ENCODE results near the gene TTYH3.
A peak's percentile ranks its signal among the peaks of the same experiment; 100 is the strongest.
"Not testable (repeated sequence)": the region's sequence is repeated elsewhere in the genome, so short reads cannot be mapped to it uniquely, and the experiment has no call there.

The TTYH3 gene

DNA sequence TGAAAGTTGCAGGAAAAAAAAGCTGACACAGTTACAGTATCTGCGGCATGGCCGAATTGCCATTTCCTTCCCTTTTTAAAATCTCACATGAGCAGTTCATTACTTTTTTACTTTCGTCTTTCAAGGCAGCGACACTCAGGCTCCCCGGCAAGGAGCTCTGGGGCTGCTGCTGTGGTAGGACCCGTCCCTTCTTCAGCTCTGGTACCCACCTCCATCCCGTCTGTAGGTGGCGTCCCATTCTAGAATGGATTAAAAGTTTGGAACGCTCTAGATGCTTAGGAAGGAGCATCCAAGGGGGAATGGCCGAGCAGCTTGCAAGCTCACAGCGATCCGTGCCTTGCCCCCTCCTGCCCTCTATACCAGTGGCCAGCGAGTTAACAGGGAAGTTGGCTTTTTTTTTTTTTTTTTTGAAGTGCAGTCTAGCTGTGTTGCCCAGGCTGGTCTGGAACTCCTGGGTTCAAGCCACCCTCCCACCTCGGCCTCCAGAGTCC lies 22.8 kb upstream of the TTYH3 start:
- H3K9me3 ChIP-seq (ENCODE audit: control insufficient read depth, insufficient read depth, low read length) = no peaks in the 10 kb centered on the region
- H3F3A ChIP-seq (ENCODE audit: control insufficient read depth, insufficient read depth) = peaks cover 6% of the 10 kb centered on the region
- peaks cover 33% of the 10 kb centered on the region for H3K4me1 ChIP-seq (ENCODE audit: control insufficient read depth, low read length)
- H3K27me3 ChIP-seq (ENCODE audit: control insufficient read depth, low read length) = peaks cover under 1% of the 10 kb centered on the region; the same call in 1 of the 2 replicates
- H3K4me2 ChIP-seq (ENCODE audit: low read length) = peak overlapping the region; percentile 1
- no peaks in the 10 kb centered on the region for H3K9me2 ChIP-seq (replicated peaks; ENCODE audit: control insufficient read depth, low read length)
- no peaks in the 10 kb centered on the region for H3K36me3 ChIP-seq (ENCODE audit: control insufficient read depth, low read length)
- no peaks in the 10 kb centered on the region for H3K79me2 ChIP-seq (ENCODE audit: control insufficient read depth, low read length)
- no peak for TF ChIP-seq EZH2phosphoT487 (IDR thresholded peaks at IDR 0.05; ENCODE audit: borderline replicate concordance, low read length)
- TF ChIP-seq, protein P1, sequence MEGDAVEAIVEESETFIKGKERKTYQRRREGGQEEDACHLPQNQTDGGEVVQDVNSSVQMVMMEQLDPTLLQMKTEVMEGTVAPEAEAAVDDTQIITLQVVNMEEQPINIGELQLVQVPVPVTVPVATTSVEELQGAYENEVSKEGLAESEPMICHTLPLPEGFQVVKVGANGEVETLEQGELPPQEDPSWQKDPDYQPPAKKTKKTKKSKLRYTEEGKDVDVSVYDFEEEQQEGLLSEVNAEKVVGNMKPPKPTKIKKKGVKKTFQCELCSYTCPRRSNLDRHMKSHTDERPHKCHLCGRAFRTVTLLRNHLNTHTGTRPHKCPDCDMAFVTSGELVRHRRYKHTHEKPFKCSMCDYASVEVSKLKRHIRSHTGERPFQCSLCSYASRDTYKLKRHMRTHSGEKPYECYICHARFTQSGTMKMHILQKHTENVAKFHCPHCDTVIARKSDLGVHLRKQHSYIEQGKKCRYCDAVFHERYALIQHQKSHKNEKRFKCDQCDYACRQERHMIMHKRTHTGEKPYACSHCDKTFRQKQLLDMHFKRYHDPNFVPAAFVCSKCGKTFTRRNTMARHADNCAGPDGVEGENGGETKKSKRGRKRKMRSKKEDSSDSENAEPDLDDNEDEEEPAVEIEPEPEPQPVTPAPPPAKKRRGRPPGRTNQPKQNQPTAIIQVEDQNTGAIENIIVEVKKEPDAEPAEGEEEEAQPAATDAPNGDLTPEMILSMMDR (IDR thresholded peaks at IDR 0.05; ENCODE audit: low read depth, low read length, poor library complexity, severe bottlenecking) = peak; percentile 93
- H4K20me1 ChIP-seq (ENCODE audit: control insufficient read depth, insufficient read depth, low read depth, low read length) = no peaks in the 10 kb centered on the region; the same call in 1 of the 2 replicates
- no peak overlapping the region for H3K4me3 ChIP-seq (ENCODE audit: low read length)
- no peak overlapping the region for H3K27ac ChIP-seq (ENCODE audit: low read depth, low read length)

DNA sequence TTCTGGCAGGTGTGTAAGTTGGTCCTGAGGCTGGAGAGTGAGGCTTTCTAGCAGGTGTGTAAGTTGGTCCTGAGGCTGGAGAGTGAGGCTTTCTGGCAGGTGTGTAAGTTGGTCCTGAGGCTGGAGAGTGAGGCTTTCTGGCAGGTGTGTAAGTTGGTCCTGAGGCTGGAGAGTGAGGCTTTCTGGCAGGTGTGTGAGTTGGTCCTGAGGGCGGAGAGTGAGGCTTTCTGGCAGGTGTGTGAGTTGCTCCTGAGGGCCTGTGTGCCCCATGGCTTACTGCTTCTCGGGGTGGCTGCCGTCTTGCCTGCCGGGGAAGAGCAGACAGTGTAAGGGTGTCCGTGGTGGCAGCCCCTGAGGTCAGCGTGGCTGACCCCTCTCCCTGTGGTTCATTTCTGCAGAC lies 22.1 kb upstream of the TTYH3 start:
- not testable (repeated sequence) for H4K20me1 ChIP-seq (ENCODE audit: control insufficient read depth, insufficient read depth, low read depth, low read length); H3F3A ChIP-seq (ENCODE audit: control insufficient read depth, insufficient read depth); H3K27ac ChIP-seq (ENCODE audit: low read depth, low read length); H3K9me3 ChIP-seq (ENCODE audit: control insufficient read depth, insufficient read depth, low read length); H3K4me2 ChIP-seq (ENCODE audit: low read length); H3K27me3 ChIP-seq (ENCODE audit: control insufficient read depth, low read length); H3K79me2 ChIP-seq (ENCODE audit: control insufficient read depth, low read length); H3K36me3 ChIP-seq (ENCODE audit: control insufficient read depth, low read length); H3K4me3 ChIP-seq (ENCODE audit: low read length); H3K9me2 ChIP-seq (replicated peaks; ENCODE audit: control insufficient read depth, low read length)
- peaks cover 40% of the 10 kb centered on the region for H3K4me1 ChIP-seq (ENCODE audit: control insufficient read depth, low read length)

DNA sequence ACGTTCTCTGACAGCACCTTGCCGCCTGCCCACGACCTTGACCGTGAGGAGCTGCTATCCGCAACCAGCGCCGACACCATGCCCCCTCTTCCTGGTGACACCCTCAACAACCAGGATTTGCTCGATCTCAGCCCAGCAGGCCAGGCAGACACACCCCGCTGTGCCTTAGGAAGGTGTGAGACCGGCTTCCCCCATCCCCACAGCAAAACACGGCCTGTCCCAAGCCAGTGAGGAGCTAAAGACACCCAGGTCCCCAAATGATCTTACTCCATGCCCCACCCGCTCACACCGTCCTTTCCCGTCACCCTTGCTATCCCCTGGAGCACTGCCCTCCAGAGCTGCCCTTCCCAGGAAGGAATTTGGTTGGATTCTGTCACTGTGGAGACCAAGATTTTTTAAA lies 21.3 kb upstream of the TTYH3 start:
- Histone ChIP-seq H3K4me2 (ENCODE audit: low read length) (no peak overlapping the region), H3K27me3 (ENCODE audit: control insufficient read depth, low read length) (peaks cover 4% of the 10 kb centered on the region; the same call in 1 of the 2 replicates), H3K4me3 (ENCODE audit: low read length) (no peak overlapping the region), H4K20me1 (ENCODE audit: control insufficient read depth, insufficient read depth, low read depth, low read length) (no peaks in the 10 kb centered on the region), H3K9me2 (replicated peaks; ENCODE audit: control insufficient read depth, low read length) (no peaks in the 10 kb centered on the region), H3K9me3 (ENCODE audit: control insufficient read depth, insufficient read depth, low read length) (no peaks in the 10 kb centered on the region), H3K27ac (ENCODE audit: low read depth, low read length) (no peak overlapping the region), H3K4me1 (ENCODE audit: control insufficient read depth, low read length) (peaks cover 45% of the 10 kb centered on the region), H3K36me3 (ENCODE audit: control insufficient read depth, low read length) (no peaks in the 10 kb centered on the region), H3F3A (ENCODE audit: control insufficient read depth, insufficient read depth) (peaks cover 9% of the 10 kb centered on the region), H3K79me2 (ENCODE audit: control insufficient read depth, low read length) (no peaks in the 10 kb centered on the region)
- TF ChIP-seq, protein P1 (IDR thresholded peaks at IDR 0.05; ENCODE audit: low read depth, low read length, poor library complexity, severe bottlenecking) = no peak
- TF ChIP-seq EZH2phosphoT487 (IDR thresholded peaks at IDR 0.05; ENCODE audit: borderline replicate concordance, low read length) = no peak

DNA sequence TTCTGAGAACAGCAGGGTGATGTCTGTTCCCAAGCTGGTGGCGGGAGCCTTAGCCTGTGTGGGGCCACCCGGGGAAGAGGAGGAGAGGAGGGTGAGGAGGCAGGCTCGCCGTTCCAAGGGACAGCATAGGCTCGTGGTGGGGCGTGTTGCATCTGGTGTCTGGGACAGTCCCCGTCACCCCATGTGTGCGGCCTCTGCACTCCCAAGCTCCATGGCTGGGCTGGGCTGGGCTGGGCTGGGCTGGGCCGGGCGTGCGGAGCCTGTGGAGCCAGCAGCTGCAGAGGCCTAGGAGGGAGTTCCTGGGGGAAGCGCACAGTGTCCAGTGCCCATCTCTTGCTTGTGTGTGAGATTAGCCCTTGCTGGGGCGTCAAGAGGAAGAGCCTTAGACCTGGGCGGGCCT lies 20.9 kb upstream of the TTYH3 start:
- Histone ChIP-seq H3K4me1 (ENCODE audit: control insufficient read depth, low read length) (peaks cover 45% of the 10 kb centered on the region), H3K4me2 (ENCODE audit: low read length) (no peak overlapping the region), H3F3A (ENCODE audit: control insufficient read depth, insufficient read depth) (peaks cover 9% of the 10 kb centered on the region), H3K79me2 (ENCODE audit: control insufficient read depth, low read length) (no peaks in the 10 kb centered on the region), H3K4me3 (ENCODE audit: low read length) (no peak overlapping the region), H4K20me1 (ENCODE audit: control insufficient read depth, insufficient read depth, low read depth, low read length) (no peaks in the 10 kb centered on the region), H3K9me2 (replicated peaks; ENCODE audit: control insufficient read depth, low read length) (no peaks in the 10 kb centered on the region), H3K27ac (ENCODE audit: low read depth, low read length) (no peak overlapping the region), H3K36me3 (ENCODE audit: control insufficient read depth, low read length) (no peaks in the 10 kb centered on the region), H3K9me3 (ENCODE audit: control insufficient read depth, insufficient read depth, low read length) (no peaks in the 10 kb centered on the region), H3K27me3 (ENCODE audit: control insufficient read depth, low read length) (peaks cover 4% of the 10 kb centered on the region; the same call in 1 of the 2 replicates)
- TF ChIP-seq, protein P1 (IDR thresholded peaks at IDR 0.05; ENCODE audit: low read depth, low read length, poor library complexity, severe bottlenecking) = no peak
- TF ChIP-seq EZH2phosphoT487 (IDR thresholded peaks at IDR 0.05; ENCODE audit: borderline replicate concordance, low read length) = no peak

Measured in DOHH2 (cell line).